Mucosa of descending colon (tissue), 3 donors: ENCODE measurements around the gene CTNNA3. TPM values are rescaled to one million over a fixed set of nuclear protein-coding genes. Genes with fewer than 3 reads are reported as not detected.
A peak's percentile ranks its signal among the peaks of the same experiment; 100 is the strongest.

Source experiments
- ATAC-seq: fragments of 200-7000 bp; cut with Tn5 transposase; one replicate; pipeline ENCODE4 v1.9.1; 2020; ENCODE audit warnings: mild to moderate bottlenecking, moderate library complexity
- DNase-seq, 3 donors: peaks; one replicate each; pipeline ENCODE4 v3.0.0-alpha.2; 2020
- H3K36me3 ChIP-seq: fragments of 200-600 bp; one replicate; pipeline ENCODE4 v1.8.0; 2021; ENCODE audit warnings: low read depth, mild to moderate bottlenecking
- H3K4me1 ChIP-seq: fragments of 200-600 bp; one replicate; pipeline ENCODE4 v1.8.0; 2021; ENCODE audit warnings: low read depth, mild to moderate bottlenecking
- H3K4me3 ChIP-seq: fragments of 200-600 bp; one replicate; pipeline ENCODE4 v1.8.0; 2021; ENCODE audit warnings: mild to moderate bottlenecking
- H3K9me3 ChIP-seq: fragments of 200-600 bp; one replicate; pipeline ENCODE4 v1.8.0; 2021; ENCODE audit warnings: mild to moderate bottlenecking
- CTCF ChIP-seq: fragments of 200-600 bp; IDR thresholded peaks from one replicate; pipeline ENCODE4 v1.8.0; 2022; ENCODE audit warnings: antibody characterized with exemption, mild to moderate bottlenecking
- intact Hi-C, 2 donors: fragments of 100-400 bp; cut with DNase I in 1 of 2; cut with micrococcal nuclease in 1 of 2; formaldehyde crosslinking; loops; one replicate each; pipeline versions ENCODE4 v1.11.0 to v1.11.1; 2022; cut with DNase I, micrococcal nuclease
- total RNA-seq, 3 donors: library from RNA; stranded (reverse); fragmentation: NEBNext Ultra II Directional in 2 of 3; extraction: Animal tissue kit (Norgen Biotek cat#: 25700) in 2 of 3; gene quantifications; one replicate each; pipeline versions ENCODE4 v1.2.1 to v1.2.4, GENCODE V29; 2021 to 2023
- donor health status: DM: no; HTN: no; CAD: no; lungs with moderate emphysema.
- donor health status: DM: no; HTN: no; CAD: no.
- donor health status: DM: no; HTN: yes; CAD: no.

The CTNNA3 gene
- total RNA-seq, 3 donors from 2014 or later = 0.52 to 7.5 (median 0.70) TPM

GRCh38 chr10:67049988-67050387 lies 646.0 kb downstream of the CTNNA3 start:
- H3K9me3 ChIP-seq = no peaks in the 10 kb centered on the region
- intact Hi-C loops = no loop called here
- ATAC-seq (no peak), DNase-seq (no peak)
- no peak overlapping the region for H3K4me3 ChIP-seq
- H3K4me1 ChIP-seq = no peaks in the 10 kb centered on the region
- no peak for TF ChIP-seq CTCF
- H3K36me3 ChIP-seq = no peaks in the 10 kb centered on the region

GRCh38 chr10:67046507-67046906 lies 649.5 kb downstream of the CTNNA3 start:
- no peaks in the 10 kb centered on the region for H3K4me1 ChIP-seq
- H3K9me3 ChIP-seq = no peaks in the 10 kb centered on the region
- no peak for TF ChIP-seq CTCF
- no peak for ATAC-seq
- H3K4me3 ChIP-seq = no peak overlapping the region
- DNase-seq = no peak
- no peaks in the 10 kb centered on the region for H3K36me3 ChIP-seq
- intact Hi-C loops = no loop called here

- no peak for TF ChIP-seq CTCF
- peak in 1 of 3 donors; percentile 27 for DNase-seq
- no peak overlapping the region for H3K4me3 ChIP-seq
- H3K9me3 ChIP-seq = no peaks in the 10 kb centered on the region
- H3K36me3 ChIP-seq = no peaks in the 10 kb centered on the region
- intact Hi-C loops = no loop called here
- H3K4me1 ChIP-seq = no peaks in the 10 kb centered on the region
- no peak for ATAC-seq
Measured at GRCh38 chr10:67045404-67045803, 650.6 kb downstream of the CTNNA3 start.

- Histone ChIP-seq H3K4me1 (no peaks in the 10 kb centered on the region), H3K4me3 (no peak overlapping the region), H3K9me3 (no peaks in the 10 kb centered on the region), H3K36me3 (no peaks in the 10 kb centered on the region)
- intact Hi-C loops = no loop called here
- no peak for TF ChIP-seq CTCF
- DNase-seq (no peak), ATAC-seq (no peak)
Measured at GRCh38 chr10:67043041-67043440, 653.0 kb downstream of the CTNNA3 start.

- no peak for ATAC-seq
- intact Hi-C loops = no loop called here
- no peaks in the 10 kb centered on the region for H3K36me3 ChIP-seq
- H3K4me3 ChIP-seq = no peak overlapping the region
- H3K9me3 ChIP-seq = no peaks in the 10 kb centered on the region
- no peak for TF ChIP-seq CTCF
- no peak for DNase-seq
- no peaks in the 10 kb centered on the region for H3K4me1 ChIP-seq
Measured at GRCh38 chr10:67036808-67037207, 659.2 kb downstream of the CTNNA3 start.

- TF ChIP-seq CTCF = no peak
- Histone ChIP-seq H3K36me3 (no peaks in the 10 kb centered on the region), H3K4me3 (no peak overlapping the region), H3K4me1 (no peaks in the 10 kb centered on the region), H3K9me3 (no peaks in the 10 kb centered on the region)
- intact Hi-C loops = no loop called here
- DNase-seq (peak in 1 of 3 donors; percentile 22), ATAC-seq (no peak)
Measured at GRCh38 chr10:67033878-67034277, 662.1 kb downstream of the CTNNA3 start.
